Right ventricle myocardium superior (tissue), 1 donor: ENCODE data around the gene CORO1C. TPM values are rescaled to one million over a fixed set of nuclear protein-coding genes. Genes with fewer than 3 reads are reported as not detected.
"Not testable (repeated sequence)": the region's sequence is repeated elsewhere in the genome, so short reads cannot be mapped to it uniquely, and the experiment has no call there.

ENCODE experiments used
- ATAC-seq: fragments of 200-7000 bp; cut with Tn5 transposase; one replicate; pipeline ENCODE4 v1.9.1; 2020; ENCODE audit warnings: mild to moderate bottlenecking; ENCODE audit not compliant: poor library complexity
- DNase-seq: peaks from one replicate; pipeline ENCODE4 v3.0.0-alpha.2; 2020
- intact Hi-C: fragments of 100-400 bp; cut with DNase I; formaldehyde crosslinking; loops from one replicate; pipeline ENCODE4 v1.11.2; 2022
- total RNA-seq: library from RNA; stranded (reverse); fragmentation: NEBNext Ultra II Directional; extraction: Animal tissue kit (Norgen Biotek cat#: 25700); gene quantifications from one replicate; pipeline ENCODE4 v1.2.1, GENCODE V29; 2021
- donor health status: DM: no; HTN: yes; CAD: no; lungs with severe emphysema.

Gene CORO1C
- total RNA-seq, 1 donor from 2014 or later = 69.1 TPM

DNA sequence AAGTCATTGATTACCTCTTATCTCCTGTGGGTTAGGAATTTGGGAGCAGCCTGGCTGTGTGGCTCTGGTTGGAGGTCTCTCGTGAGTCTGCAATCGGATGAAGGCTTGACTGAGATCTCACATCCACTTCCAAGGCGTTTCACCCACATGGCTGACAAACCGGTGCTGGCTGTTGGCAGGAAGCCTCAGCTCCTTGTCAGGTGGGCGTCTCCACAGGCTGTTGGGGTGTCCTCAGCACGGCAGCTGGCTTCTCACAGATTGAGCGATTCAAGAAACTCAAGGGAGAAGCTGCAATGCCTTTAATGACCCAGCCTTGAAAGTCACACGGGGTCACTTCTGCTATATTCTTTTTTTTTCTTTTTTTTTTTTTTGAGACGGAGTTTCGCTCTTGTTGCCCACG lies 28.6 kb upstream of the CORO1C start:
- ATAC-seq (no peak), DNase-seq (no peak)
- intact Hi-C loops = no loop called here

DNA sequence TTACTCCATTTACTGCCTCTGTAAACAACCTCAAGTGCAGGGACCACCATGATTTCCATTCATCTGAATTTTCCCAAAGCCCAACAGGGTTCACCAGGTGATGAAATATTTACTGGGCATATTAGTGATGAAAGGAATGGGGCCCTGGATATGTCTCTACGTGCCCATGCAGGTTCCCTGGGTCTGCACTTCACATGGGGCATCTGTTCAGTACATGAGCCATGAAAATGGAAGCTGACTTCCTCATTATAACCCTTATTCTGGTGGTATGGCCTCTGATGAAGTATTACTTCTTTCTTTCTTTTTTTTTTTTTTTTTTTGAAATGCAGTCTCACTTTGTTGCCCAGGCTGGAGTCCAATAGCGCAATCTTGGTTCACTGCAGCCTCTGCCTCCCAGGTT lies 26.5 kb upstream of the CORO1C start:
- ATAC-seq (no peak), DNase-seq (no peak)
- intact Hi-C loops = no loop called here

GRCh38 chr12:108756421-108756820 lies 25.1 kb upstream of the CORO1C start:
- intact Hi-C loops = no loop called here
- DNase-seq (no peak), ATAC-seq (no peak)

DNA sequence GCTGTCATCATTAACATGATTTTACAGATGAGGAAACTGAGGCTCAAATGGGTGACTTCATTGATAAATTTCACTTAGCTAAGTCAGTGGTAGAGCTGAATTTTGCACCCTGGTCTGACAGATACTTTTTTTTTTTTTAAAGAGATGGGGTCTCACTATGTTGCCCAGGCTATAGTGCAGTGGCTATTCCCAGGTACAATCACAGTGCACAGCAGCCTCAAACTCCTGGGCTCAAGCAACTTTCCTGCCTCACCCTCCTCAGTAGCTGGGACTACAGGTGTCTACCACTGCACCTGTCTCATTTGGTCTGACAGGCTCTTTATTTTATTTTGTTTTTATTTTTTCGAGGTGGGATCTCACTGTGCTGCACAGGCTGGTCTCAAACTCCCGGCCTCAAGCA lies 24.2 kb upstream of the CORO1C start:
- DNase-seq (no peak), ATAC-seq (no peak)
- intact Hi-C loops = no loop called here

DNA sequence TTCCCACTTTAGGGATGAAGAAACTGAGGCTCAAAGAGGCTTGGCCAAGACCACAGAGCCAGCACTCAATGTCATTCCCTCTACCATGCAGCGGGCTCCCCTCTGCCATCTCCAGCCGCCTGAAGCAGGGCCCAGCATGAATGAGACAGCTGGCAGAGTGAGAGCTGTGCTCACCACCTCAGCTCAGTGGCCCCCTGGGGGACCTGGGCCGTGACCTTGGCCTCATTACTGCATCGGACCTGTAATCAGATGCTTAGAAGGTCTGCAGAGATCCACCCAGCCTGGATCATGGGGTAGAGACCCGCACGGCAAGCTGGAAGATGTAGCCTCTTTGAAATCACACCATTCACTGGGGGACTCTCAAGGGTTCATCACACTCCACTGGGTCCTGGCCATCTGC lies 22.7 kb upstream of the CORO1C start:
- DNase-seq = no peak
- no peak for ATAC-seq
- intact Hi-C loops = no loop called here

GRCh38 chr12:108752387-108752786 lies 21.1 kb upstream of the CORO1C start:
- intact Hi-C loops = no loop called here
- no peak for DNase-seq
- peak; percentile 54 for ATAC-seq

DNA sequence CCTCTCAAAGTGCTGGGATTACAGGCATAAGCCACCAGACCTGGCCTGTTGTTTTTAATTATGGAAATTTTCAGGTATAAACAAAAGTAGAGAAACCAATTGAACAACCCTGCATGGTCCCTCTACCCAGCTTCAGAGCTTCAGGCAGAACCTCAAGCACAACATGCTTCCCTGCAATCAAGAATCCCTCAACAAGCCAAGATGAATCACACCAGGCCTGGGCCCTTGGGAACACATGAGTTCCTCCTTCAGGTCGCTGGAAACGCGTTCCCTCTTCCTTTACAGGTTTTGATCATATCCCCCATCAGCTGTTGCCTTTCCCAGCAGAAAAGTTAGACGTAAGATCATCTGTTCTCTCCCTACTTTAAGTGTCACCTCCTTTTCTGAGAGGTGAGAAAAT lies 20.5 kb upstream of the CORO1C start:
- intact Hi-C loops = no loop called here
- DNase-seq (no peak), ATAC-seq (peak; percentile 67)

- intact Hi-C loops, DNase-seq, ATAC-seq: not testable (repeated sequence)
These were observed 19.7 kb upstream of the CORO1C start for GRCh38 chr12:108751003-108751402.

DNA sequence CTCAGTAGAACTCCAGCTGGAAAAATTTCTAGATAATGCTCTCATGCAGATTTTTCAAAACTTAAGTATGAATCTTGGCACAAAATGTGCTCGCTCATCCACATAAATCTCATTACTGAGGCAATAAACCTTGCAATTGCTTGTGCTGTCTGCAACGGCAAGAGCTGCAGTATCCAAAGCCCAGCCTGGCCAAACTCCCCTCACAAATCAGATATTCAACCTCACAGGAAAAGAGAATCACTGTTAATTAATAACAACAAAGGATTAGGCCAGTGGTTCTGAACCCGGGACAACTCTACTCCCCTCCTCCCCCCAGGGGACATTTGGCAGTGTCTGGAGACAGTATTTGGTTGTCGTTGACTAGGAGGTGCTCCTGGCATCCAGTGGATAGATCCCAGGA lies 19.2 kb upstream of the CORO1C start:
- DNase-seq (no peak), ATAC-seq (peak; percentile 32)
- intact Hi-C loops = no loop called here

GRCh38 chr12:108747563-108747962 lies 16.2 kb upstream of the CORO1C start:
- DNase-seq = no peak
- no peak for ATAC-seq
- intact Hi-C loops = no loop called here

DNA sequence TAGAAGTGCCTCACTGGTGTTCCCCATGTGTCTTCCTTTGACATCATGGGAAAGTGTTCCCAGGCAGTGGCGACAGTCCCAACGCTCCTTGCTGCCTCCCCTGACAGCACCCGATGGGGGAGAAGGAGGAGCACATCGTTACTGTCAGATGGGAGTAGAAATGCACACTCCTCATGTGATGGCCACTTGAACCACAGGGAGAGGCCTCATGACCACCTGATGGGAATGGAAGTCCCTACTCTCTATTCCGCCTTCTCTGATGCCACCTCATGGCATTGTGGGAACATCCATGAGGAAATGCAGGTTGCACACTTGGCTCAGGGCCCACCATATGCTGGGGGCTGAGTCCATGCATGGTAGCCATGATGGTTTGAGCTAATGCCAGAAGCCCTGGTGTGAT lies 14.3 kb upstream of the CORO1C start:
- ATAC-seq (no peak), DNase-seq (no peak)
- intact Hi-C loops = no loop called here

DNA sequence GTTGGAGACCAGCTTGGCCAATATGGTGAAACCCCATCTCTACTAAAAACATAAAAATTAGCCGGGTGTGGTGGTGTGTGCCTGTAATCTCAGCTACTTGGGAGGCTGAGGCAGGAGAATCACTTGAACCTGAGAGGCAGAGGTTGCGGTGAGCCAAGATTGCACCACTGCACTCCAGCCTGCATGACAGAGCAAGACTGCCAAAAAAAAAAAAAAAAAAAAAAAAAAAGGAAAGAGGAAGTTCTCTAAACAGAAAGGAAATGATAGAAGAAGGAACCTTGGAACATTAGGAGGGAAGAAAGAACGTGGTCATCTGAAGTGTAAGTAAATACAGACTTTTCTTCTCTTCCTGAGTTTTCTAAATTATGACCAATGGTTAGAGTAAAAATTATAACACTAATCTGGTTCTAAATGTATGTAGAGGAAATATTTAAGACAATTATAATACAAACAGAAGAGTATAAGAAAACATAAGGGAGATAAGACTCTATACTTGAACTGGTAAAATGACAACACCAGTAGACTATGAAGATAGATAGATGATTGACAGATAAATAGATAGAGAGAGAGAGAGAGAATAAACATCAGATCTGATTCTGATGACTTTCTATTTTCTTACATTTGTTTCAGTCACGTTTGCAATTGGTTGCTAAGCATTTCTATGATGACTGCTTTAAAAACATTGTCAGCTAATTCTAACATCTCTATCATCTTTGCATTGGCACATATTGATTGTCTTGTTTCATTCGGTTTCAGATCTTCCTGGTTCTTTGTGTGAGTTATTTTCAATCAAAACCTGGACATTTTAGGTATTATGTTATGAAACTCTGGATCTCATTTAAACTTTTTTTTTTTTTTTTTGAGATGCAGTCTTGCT lies 12.9 kb upstream of the CORO1C start:
- intact Hi-C loops = no loop called here
- DNase-seq (no peak), ATAC-seq (peak; percentile 36)

DNA sequence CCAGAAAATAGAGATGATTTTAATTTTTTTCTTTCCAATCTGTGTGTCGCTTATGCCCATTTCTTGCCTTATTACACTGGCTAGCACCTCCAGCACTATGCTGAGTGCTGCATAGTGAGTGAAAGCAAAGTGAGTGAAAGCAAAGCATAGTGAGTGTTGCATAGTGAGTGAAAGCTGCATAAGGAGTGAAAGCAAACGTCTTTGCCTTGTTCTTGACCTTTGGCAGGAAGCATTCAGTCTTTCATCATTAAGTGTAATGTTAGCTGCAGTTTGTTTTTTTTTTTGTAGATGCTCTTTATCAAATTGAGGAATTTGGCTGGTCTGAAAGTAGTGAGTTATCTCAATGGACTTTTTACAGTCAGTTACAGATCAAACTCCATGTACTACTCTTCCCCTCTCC lies 6.9 kb upstream of the CORO1C start:
- intact Hi-C loops = no loop called here
- no peak for ATAC-seq
- no peak for DNase-seq

DNA sequence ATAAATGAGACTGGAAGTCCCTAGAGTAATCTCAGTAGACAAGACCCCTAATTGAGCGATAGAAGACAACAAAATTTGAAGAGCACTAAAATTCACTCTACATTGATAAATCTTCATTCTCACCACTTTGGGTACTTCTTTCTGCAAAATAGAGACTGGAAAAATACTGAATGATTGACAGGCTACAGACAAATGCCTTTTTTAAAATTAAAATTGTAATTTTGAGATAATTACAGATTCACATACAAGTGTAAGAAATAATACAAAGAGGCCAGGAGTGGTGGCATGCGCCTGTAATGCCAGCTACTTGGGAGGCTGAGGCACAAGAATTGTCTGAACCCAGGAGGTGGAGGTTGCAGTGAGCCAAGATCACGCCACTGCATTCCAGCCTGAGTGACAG lies 4.5 kb upstream of the CORO1C start:
- no peak for ATAC-seq
- DNase-seq = no peak
- intact Hi-C loops = no loop called here

DNA sequence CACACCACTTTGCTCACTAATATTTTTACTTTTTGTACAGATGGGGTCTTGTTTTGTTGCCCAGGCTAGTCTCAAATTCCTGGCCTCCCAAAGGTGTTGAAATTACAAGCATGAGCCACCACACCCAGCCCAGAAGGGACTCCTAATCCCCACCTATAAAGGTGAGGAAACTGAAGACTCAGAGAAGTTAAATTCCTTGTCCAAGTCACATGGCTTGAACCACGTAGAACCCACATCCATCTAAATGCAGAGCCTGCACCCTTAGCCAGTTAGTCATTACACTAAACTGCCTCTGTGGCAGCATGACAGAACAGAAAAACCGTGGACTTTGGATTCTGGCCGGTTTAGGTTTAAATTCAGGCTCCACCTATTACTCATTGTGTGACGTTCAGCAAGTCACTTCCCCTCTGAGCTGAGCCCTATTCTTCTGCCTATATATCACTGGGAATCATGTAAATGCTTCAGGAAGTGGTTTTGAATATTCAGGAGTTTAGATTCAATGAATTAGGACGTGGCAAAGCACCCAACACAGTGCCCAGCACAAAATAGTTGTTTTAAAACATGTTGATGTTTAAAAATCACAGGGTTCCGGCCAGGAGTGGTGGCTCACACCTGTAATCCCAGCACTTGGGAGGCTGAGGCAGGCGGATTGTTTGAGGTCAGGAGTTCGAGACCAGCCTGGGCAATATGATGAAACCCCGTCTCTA lies 3.0 kb upstream of the CORO1C start:
- ATAC-seq (no peak), DNase-seq (no peak)
- intact Hi-C loops = loop anchor here (5.0 kb wide), 1 partner anchor 38 kb away; no protein-coding TSS in a partner anchor

DNA sequence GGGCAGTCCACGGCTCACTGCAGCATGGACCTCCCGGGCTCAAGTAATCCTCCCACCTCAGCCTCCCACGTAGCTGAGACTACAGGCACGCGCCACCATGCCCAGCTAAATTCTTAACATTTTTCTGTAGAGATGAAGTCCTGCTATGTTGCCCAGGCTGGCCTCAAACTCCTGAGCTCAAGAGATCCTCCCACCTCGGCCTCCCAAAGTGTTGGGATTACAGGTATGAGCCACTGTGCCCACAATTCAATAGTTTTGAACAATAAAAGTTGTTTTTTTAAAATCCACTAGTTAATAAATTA lies 1.9 kb upstream of the CORO1C start:
- not testable (repeated sequence) for DNase-seq, ATAC-seq
- intact Hi-C loops = loop anchor here (5.0 kb wide), 1 partner anchor 39 kb away; no protein-coding TSS in a partner anchor

DNA sequence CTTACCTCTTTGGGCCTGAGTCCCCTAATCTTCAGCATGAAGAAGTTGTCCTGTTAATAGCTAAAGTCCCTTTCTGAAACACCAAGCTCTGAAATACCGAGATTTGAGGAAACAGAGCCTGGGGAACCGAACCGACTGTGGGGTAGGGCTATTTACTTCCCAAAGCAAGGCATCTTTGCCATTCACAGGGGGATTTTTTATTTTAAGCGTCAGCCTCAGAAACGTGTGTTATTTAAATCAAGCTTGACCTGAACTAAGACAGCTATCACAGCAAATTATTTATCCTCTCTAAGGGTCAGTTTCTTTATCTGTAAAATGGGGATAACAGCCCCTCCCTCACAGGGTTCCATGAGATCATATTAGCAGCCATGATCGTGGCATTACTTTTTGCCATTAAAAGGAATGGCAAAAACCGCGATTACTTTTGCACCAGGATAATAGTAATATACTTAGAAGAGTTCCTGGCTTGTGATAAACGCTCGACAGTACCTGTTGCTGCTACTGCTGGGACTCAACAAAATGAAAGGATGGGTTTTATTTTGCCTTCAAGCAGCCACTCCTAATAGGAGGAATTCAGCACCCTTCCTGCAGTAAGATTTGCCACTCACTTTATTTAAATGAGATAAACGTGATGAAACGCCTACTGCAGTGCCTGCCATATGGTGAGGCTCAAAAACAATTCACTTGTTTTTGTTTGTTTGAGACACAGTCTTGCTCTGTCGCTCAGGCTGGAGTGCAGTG lies 1.3 kb upstream of the CORO1C start:
- intact Hi-C loops = loop anchor here (5.0 kb wide), 1 partner anchor 40 kb away; no protein-coding TSS in a partner anchor
- ATAC-seq = no peak
- no peak for DNase-seq

DNA sequence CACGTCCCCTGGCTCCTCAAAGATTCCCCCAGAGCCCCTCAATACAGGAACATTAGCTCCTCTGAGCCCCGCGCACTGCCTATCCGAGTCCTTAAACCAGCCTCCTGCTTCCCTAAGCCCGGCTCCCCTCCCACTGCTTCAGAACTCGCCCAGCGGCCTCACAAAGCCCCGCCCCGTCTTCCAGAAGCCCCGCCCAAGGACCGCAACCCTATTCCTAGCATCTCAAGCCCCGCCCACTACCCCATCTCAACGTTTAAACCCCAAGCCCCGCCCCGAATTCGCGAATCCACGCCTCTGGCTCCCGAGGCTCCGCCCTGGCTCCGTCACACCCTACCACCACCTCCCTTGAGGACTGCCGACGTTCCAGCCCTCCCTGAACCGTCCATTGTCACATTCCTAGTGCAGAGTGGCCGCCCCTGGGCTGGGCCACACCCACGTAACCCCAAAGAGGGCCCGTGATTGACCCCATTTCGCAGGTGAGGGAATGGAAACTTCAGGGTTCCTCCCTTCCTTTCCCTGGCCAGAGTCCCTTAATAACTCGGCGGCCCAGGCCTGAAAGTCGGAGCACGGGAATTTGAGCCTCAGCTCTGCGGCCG lies 646 bp upstream of the CORO1C start:
- intact Hi-C loops = loop anchor here (5.0 kb wide), 1 partner anchor 40 kb away; no protein-coding TSS in a partner anchor
- peak; percentile 84 for ATAC-seq

More for the DNA sequence above, 646 bp upstream of the CORO1C start:
- peak; percentile 100 for DNase-seq
